GM23338 (cell line): ENCODE results near the gene ATXN7L3.

ENCODE experiments used
- CTCF ChIP-seq, 2 experiments: fragments of 200-600 bp in 1 of 2; sonication (generic) in 1 of 2; conservative IDR thresholded peaks; 2 replicates each; pipeline versions ENCODE4 v1.5.1 to v1.6.1; 2016 to 2017; ENCODE audit warnings: antibody characterized with exemption in 2 of 2, low read depth in 2 of 2, mild to moderate bottlenecking in 2 of 2, moderate library complexity in 1 of 2
- EZH2 ChIP-seq: fragments of 200-600 bp; sonication (generic); IDR thresholded peaks from one replicate; pipeline ENCODE4 v1.8.0; 2017; ENCODE audit warnings: antibody characterized with exemption, mild to moderate bottlenecking, low read depth; ENCODE audit not compliant: unreplicated experiment
- POLR2AphosphoS5 ChIP-seq: IDR thresholded peaks from 2 replicates; pipeline ENCODE4 v1.6.1; 2016; ENCODE audit warnings: antibody characterized with exemption, low read depth

GRCh38 chr17:44178133-44178532, 21.6 kb downstream of the ATXN7L3 start:
- TF ChIP-seq CTCF (conservative IDR thresholded peaks at IDR 0.05; ENCODE audit: low read depth in 2 of 2) (no peak), EZH2 (no peak), POLR2AphosphoS5 (no peak)
